ENCODE measurements around the gene UBQLN4.

UBQLN4 gene

DNA sequence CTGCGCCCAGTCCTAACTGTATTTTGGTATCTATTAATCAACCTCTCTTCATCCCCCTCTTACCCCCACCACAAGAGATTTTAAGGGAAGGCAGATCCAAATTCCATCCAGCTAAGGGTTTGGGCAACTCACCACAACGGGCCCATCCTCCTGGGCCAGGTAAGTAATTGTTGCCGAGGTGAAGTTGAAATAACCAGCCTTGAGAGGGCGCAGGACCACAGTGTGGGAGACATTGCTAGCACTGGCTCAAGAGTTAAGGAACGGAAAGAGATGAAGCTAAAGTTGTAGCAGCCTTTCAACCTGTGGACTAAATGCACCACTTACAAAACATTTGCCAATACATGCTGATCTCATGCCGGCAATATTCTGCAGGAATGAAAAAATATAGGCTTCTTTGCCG lies 38.8 kb downstream of the UBQLN4 start:
- DNase-seq (ENCODE audit: low read depth in 2 of 2) = no peak

- DNase-seq (ENCODE audit: low read depth in 2 of 2) = no peak
These were observed 41.4 kb downstream of the UBQLN4 start for GRCh38 chr1:156012051-156012817.

GRCh38 chr1:156009404-156009803 lies 44.2 kb downstream of the UBQLN4 start:
- no peak for DNase-seq (ENCODE audit: low read depth in 2 of 2)

GRCh38 chr1:156006666-156007376 lies 46.8 kb downstream of the UBQLN4 start:
- DNase-seq (ENCODE audit: low read depth in 2 of 2) = no peak

- DNase-seq (ENCODE audit: low read depth in 2 of 2) = no peak
These were observed 48.6 kb downstream of the UBQLN4 start for GRCh38 chr1:156004843-156005584.

DNA sequence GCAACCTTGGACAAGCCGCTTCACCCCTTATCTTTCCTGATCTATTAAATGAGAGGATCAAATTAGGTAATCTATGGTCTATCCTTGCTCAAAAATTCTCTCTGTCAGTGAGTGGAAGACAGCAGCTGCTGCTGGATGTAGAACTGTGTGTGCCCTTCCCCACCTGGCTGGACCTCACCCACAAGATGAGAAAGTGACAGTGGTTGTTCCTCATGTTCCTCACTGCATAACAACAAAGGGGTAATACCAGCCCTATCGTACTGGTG lies 49.7 kb downstream of the UBQLN4 start:
- no peak for DNase-seq (ENCODE audit: low read depth in 2 of 2)

- no peak for DNase-seq (ENCODE audit: low read depth in 2 of 2)
These were observed 51.2 kb downstream of the UBQLN4 start for GRCh38 chr1:156002188-156002911.

- no peak for DNase-seq (ENCODE audit: low read depth in 2 of 2)
These were observed 51.9 kb downstream of the UBQLN4 start for GRCh38 chr1:156001662-156002171.

- no peak for DNase-seq (ENCODE audit: low read depth in 2 of 2)
These were observed 52.5 kb downstream of the UBQLN4 start for GRCh38 chr1:156001021-156001661.

DNA sequence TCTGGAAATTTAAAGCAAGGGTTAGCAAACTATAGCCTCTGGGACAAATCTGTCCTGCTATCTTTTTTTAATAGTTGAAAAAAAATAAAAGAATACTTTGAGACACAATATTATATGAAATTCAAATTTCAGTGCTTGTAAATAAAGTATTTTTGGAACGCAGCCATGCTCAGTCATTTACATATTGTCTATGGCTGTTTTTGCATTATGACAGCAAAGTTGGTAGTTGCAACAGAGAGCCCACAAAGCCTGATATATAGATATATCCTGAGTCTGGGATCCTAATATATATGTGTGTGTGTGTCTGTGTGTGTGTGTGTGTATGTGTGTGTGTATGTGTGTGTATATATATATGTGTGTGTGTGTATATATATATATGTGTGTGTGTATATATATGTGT lies 53.6 kb downstream of the UBQLN4 start:
- DNase-seq (ENCODE audit: low read depth in 2 of 2) = no peak

DNA sequence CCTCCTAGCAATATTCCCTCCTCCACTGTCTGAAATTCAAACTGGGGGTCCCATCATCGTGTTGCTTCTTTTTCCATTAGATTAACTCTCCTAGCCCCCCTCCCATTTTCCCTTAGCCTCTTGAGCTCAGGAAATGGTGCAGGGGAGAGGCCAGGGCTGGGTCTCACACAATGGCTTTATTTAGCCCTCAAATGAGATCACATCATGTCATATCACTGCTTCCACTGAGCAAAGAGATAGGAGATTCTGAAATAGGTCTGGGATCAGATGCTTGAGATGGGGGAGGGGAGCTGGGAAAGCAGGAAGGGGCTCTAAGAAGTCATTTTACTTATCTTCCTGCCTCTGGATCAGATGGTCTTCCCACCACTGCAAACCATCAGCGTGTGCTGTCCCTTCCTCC lies 57.4 kb downstream of the UBQLN4 start:
- DNase-seq (ENCODE audit: low read depth in 2 of 2) = no peak

- DNase-seq (ENCODE audit: low read depth in 2 of 2) = no peak
These were observed 60.0 kb downstream of the UBQLN4 start for GRCh38 chr1:155993595-155993994.

GRCh38 chr1:155990005-155990739 lies 63.4 kb downstream of the UBQLN4 start:
- DNase-seq (ENCODE audit: low read depth in 2 of 2) = no peak

GRCh38 chr1:155989242-155990004 lies 64.2 kb downstream of the UBQLN4 start:
- peak; percentile 63 to 73 for DNase-seq (ENCODE audit: low read depth in 2 of 2)

All from stimulated activated CD4-positive, alpha-beta T cell treated with anti-CD3 and anti-CD28 coated beads, Interleukin-1b, Interleukin-23, amount 100 ng/mL, for 4 hours (primary cell).